ENCODE results near the gene PBX4.

The PBX4 gene

DNA sequence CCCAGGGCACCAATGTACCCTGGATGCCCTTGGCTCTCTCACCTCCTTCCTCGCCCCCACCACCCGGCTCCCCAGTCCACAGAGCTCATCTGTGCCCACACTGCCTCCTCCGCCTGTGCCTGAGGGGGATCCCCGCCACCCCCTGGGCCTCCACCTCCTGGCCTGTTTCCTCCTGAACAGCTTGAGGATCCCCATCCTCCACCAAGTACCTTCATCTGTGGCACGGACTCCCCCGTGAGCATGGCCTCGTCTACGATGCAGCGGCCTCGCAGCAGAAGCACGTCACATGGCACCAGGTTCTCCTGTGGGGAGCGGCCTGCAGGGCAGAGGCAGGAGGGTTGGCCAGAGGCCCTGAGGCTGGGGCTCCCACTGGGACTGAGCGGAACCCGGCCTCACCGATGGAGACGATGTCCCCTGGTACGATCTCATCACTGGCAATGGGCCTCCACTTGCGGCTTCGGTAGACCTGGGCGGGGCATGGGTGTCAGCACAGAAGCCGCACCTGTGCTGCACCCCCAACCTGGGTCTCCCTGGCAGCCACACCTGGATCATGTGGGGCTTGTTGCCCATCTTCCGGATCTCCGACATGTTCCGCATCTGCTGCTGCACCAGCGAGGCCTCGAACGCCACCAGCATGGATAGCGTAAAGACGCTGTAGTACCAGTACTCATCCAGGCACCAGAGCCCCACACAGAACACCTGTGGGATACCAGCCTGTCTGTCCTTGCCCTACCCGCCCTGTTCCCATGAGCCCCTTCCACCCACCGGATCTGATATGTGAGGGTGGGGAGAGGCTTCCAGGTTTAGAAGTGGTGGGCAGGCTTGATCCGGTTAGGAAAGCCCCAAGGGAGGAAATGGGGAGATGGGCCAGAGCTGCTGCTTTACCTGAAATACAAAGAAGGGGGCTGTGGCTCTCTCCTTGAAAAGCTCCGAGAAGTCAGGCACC is 38.2 kb upstream of the PBX4 start:
- Histone ChIP-seq H3K27ac (ENCODE audit: low read depth, low read length) (no peak overlapping the region), H3K9me3 (ENCODE audit: control insufficient read depth, insufficient read depth, low read depth, low read length) (no peaks in the 10 kb centered on the region), H3K36me3 (ENCODE audit: control insufficient read depth, insufficient read depth, low read length) (peaks cover 89% of the 10 kb centered on the region), H3K4me3 (ENCODE audit: low read depth, low read length) (no peak overlapping the region), H3K27me3 (ENCODE audit: control insufficient read depth, insufficient read depth, low read length) (no peaks in the 10 kb centered on the region), H3K4me1 (ENCODE audit: control insufficient read depth, insufficient read depth, low read length) (0 out of 2 replicates have a peak, but pooled peaks cover 3% of the 10 kb centered on the region), H3K9ac (ENCODE audit: low read length) (no peak overlapping the region)

DNA sequence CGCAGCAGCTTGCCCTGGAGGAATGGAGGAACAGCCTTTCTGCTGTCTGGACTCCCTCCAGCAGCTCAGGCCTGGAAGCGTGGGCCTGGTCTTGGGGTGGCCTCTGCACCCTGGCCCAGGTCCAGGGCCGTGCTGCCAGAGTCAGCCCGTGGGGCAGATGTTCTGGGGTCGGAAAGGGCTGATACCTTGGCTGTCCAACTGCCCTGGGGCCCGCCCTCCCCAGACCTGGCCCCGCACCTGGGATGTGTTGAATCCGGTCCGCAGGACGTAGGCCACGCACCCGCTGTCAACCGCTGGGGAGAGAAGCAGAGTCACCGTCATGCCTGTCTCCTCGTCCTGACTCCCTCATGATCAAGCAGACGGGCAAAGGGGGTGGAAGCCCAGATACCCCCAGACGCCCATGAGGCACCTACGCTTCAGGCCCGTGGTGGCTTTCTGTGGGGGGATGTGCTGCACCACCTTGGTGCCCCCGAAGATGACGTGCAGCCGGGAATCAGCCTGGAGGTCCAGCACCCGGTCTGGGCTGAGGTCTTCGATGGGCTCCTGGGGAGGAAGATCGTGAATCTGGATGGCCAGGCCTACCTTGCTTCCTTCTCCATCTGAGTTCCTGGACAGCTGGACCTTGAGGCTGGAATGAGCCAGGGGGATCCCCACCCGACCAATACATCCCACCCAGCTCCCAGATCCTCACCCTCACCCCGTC is 37.3 kb upstream of the PBX4 start:
- Histone ChIP-seq H3K9ac (ENCODE audit: low read length) (no peak overlapping the region), H3K4me1 (ENCODE audit: control insufficient read depth, insufficient read depth, low read length) (no peaks in the 10 kb centered on the region), H3K9me3 (ENCODE audit: control insufficient read depth, insufficient read depth, low read depth, low read length) (no peaks in the 10 kb centered on the region), H3K36me3 (ENCODE audit: control insufficient read depth, insufficient read depth, low read length) (peaks cover 91% of the 10 kb centered on the region), H3K4me3 (ENCODE audit: low read depth, low read length) (no peak overlapping the region), H3K27ac (ENCODE audit: low read depth, low read length) (no peak overlapping the region), H3K27me3 (ENCODE audit: control insufficient read depth, insufficient read depth, low read length) (no peaks in the 10 kb centered on the region)

DNA sequence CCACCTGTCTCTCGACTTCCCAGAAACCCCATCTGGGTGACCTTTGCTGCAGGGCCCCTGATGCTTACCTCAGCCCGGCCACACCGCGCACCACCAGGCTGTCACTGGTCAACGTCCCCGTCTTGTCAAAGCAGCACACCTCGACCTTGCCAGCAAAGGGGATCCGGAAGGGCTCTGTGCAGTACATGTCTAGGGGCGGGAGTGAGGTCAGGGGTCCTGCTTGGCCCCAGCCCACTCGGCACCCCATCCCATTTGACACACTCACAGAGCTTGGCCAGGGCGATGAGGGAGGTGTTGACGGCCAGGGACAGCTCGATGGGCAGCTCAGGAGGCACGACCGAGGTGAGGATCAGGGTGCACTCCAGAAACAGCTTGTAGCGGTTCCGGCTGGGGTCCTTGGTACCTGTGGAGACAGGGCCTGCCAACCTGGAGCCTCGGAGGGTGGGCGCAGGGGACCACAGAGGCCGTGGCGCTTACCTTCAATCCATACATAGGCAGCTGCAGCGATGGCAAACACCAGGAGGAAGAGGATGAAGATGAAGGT is 36.6 kb upstream of the PBX4 start:
- Histone ChIP-seq H3K4me3 (ENCODE audit: low read depth, low read length) (no peak overlapping the region), H3K36me3 (ENCODE audit: control insufficient read depth, insufficient read depth, low read length) (peaks cover 97% of the 10 kb centered on the region), H3K4me1 (ENCODE audit: control insufficient read depth, insufficient read depth, low read length) (no peaks in the 10 kb centered on the region), H3K9me3 (ENCODE audit: control insufficient read depth, insufficient read depth, low read depth, low read length) (no peaks in the 10 kb centered on the region), H3K9ac (ENCODE audit: low read length) (no peak overlapping the region), H3K27ac (ENCODE audit: low read depth, low read length) (no peak overlapping the region), H3K27me3 (ENCODE audit: control insufficient read depth, insufficient read depth, low read length) (no peaks in the 10 kb centered on the region)

DNA sequence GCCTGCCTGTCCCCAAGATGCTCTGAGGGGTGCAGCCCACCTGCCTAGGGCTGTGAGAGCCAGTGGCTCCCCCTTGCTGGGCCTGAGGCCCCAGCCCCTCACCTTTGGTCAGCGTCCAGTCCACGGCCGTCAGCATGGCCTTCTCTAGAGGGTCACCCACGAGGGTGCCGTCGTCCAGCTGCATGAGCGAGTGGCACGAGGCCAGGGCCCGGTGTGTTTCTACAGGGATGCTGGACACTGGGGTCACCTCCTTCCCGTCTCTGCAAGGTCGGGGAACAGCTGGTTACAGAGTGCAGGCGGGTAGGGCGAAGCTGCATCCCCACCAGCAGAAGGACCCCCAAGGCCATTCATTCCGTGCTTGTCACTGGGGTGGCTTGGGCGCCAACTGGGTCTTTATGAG is 36.0 kb upstream of the PBX4 start:
- Histone ChIP-seq H3K9ac (ENCODE audit: low read length) (no peak overlapping the region), H3K27ac (ENCODE audit: low read depth, low read length) (no peak overlapping the region), H3K4me1 (ENCODE audit: control insufficient read depth, insufficient read depth, low read length) (no peaks in the 10 kb centered on the region), H3K9me3 (ENCODE audit: control insufficient read depth, insufficient read depth, low read depth, low read length) (no peaks in the 10 kb centered on the region), H3K27me3 (ENCODE audit: control insufficient read depth, insufficient read depth, low read length) (no peaks in the 10 kb centered on the region), H3K36me3 (ENCODE audit: control insufficient read depth, insufficient read depth, low read length) (peaks cover 97% of the 10 kb centered on the region), H3K4me3 (ENCODE audit: low read depth, low read length) (no peak overlapping the region)

DNA sequence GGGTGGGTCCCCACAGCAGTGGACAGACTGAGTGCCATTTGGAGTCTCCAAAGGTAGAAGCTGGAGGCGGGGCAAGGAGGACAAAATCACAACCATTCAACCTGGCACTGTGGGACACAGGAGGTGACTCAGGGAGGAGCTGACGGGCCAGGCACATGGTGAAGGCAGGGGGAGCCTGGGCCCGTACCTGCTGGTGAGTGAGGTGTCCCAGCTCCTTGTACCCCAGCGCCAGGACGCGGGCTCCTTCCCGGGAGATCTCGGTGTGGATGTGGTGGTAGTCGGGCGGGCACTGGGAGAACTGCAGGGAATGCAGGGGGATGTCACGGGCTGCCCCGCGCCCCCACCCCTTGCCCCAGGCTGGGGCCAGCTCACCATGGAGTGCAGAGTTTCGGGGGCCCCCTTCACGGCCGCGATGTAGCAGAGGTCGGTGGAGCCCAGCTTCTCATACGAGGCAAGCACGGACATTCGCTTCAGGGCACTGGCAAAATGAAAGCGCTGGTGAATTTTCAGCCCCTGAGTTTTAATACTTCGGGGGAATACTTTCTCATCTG is 35.2 kb upstream of the PBX4 start:
- no peaks in the 10 kb centered on the region for H3K27me3 ChIP-seq (ENCODE audit: control insufficient read depth, insufficient read depth, low read length)
- H3K4me3 ChIP-seq (ENCODE audit: low read depth, low read length): no peak overlapping the region
- H3K36me3 ChIP-seq (ENCODE audit: control insufficient read depth, insufficient read depth, low read length): peaks cover 97% of the 10 kb centered on the region
- H3K9me3 ChIP-seq (ENCODE audit: control insufficient read depth, insufficient read depth, low read depth, low read length): no peaks in the 10 kb centered on the region
- no peaks in the 10 kb centered on the region for H3K4me1 ChIP-seq (ENCODE audit: control insufficient read depth, insufficient read depth, low read length)
- no peak overlapping the region for H3K27ac ChIP-seq (ENCODE audit: low read depth, low read length)
- no peak overlapping the region for H3K9ac ChIP-seq (ENCODE audit: low read length)

DNA sequence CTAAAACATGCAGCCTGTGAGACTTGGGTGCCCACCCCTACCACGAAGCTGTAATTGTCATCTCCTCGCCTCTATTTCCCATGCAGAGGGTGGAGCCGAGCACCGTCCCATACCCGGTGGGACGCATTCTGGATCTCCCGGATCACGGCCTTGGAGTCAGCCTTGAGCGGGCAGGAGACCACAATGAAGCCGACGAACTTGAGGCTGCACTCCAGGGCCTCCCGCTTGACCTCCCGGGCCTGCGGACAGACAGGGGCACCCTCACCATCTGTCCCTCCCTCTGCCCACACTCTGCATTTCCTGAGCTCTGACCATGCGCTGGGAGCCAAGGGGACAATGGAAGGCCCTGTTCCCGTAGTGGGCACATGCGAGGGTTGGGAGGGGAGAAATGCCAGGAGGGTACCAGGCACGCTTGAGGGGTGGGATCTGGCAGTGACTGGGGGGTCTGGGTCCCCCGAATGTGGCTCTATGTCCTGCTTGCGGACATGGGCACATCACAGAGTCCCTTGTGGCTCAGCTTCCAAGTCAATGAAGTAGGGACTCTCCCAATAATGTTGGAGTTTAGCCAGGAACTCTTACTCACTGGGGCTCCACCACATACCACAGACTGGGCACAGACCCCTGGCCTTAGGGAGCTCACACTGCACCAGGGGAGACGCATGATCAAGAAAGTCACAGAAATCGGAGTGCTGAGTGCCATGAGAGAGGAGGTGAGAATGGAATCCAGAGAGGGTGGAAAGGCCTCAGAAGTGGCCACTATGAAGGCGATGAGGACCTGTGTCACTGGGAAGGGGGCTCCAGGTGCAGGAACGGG is 34.2 kb upstream of the PBX4 start:
- Histone ChIP-seq H3K36me3 (ENCODE audit: control insufficient read depth, insufficient read depth, low read length) (peaks cover 97% of the 10 kb centered on the region), H3K9ac (ENCODE audit: low read length) (no peak overlapping the region), H3K27me3 (ENCODE audit: control insufficient read depth, insufficient read depth, low read length) (no peaks in the 10 kb centered on the region), H3K4me1 (ENCODE audit: control insufficient read depth, insufficient read depth, low read length) (no peaks in the 10 kb centered on the region), H3K9me3 (ENCODE audit: control insufficient read depth, insufficient read depth, low read depth, low read length) (no peaks in the 10 kb centered on the region), H3K27ac (ENCODE audit: low read depth, low read length) (no peak overlapping the region), H3K4me3 (ENCODE audit: low read depth, low read length) (no peak overlapping the region)

DNA sequence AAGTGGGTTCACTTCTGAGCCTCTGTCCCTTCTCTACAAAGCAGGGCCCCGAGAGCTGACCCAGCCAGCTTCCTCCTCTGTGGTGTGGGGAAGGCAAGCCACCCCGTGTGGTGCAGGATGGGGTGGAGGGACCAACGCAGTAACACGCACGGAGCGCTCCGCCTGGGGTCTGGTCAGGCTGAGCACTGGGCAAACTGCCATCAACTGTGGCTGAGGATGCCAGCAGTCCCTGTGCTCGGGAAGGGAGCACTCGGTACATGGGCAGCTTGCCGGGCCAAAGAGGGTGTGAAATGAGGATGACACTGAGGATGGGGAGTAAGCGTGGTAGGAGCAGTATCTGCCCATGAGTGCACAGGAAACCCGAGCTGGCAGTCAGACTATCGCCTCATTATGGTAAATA is 32.6 kb upstream of the PBX4 start:
- no peak overlapping the region for H3K9ac ChIP-seq (ENCODE audit: low read length)
- H3K9me3 ChIP-seq (ENCODE audit: control insufficient read depth, insufficient read depth, low read depth, low read length): no peaks in the 10 kb centered on the region
- H3K36me3 ChIP-seq (ENCODE audit: control insufficient read depth, insufficient read depth, low read length): peaks cover 97% of the 10 kb centered on the region
- H3K4me1 ChIP-seq (ENCODE audit: control insufficient read depth, insufficient read depth, low read length): no peaks in the 10 kb centered on the region
- no peaks in the 10 kb centered on the region for H3K27me3 ChIP-seq (ENCODE audit: control insufficient read depth, insufficient read depth, low read length)
- no peak overlapping the region for H3K4me3 ChIP-seq (ENCODE audit: low read depth, low read length)
- H3K27ac ChIP-seq (ENCODE audit: low read depth, low read length): no peak overlapping the region

DNA sequence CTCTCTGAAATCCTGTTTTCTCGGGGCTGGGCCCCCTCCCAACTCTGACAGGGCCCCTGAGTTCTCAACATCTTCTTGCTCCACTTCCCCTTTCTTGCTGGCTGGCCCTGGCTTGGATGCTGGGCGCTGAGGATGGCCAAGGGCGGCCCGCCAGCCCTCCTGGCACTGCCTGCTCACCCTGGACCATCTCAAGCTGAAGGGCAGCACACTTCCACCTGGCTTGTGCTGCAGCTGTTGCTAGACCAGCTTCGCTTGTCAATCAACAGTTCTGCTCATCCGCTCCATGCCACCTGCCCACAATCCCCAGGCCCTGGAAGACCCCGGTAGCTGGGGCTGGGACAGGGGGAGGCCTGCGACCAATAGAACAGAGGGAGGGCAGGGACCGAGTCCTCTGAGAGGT is 31.8 kb upstream of the PBX4 start:
- Histone ChIP-seq H3K36me3 (ENCODE audit: control insufficient read depth, insufficient read depth, low read length) (peaks cover 97% of the 10 kb centered on the region), H3K27me3 (ENCODE audit: control insufficient read depth, insufficient read depth, low read length) (no peaks in the 10 kb centered on the region), H3K4me1 (ENCODE audit: control insufficient read depth, insufficient read depth, low read length) (no peaks in the 10 kb centered on the region), H3K9me3 (ENCODE audit: control insufficient read depth, insufficient read depth, low read depth, low read length) (no peaks in the 10 kb centered on the region), H3K27ac (ENCODE audit: low read depth, low read length) (no peak overlapping the region), H3K4me3 (ENCODE audit: low read depth, low read length) (no peak overlapping the region), H3K9ac (ENCODE audit: low read length) (no peak overlapping the region)

DNA sequence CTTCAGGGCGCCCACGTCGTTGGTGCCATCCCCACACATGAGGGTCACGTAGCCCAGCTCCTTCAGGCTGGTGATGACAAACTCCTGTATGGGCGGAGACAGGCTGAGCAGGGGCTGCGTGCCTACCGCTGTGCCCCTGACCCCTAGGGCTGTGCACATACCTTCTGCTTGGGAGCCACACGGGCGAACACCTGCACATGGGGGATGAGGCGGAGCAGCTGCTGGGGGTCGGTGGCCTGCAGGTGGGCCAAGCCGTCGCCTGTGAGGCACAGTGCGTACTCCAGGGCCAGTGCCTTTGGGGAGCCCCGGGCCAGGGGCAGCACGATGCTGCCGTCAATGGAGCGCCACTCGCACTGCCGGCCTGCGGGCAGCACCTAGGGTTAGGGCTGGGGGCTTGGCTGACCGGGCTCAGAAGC is 31.1 kb upstream of the PBX4 start:
- peaks cover 97% of the 10 kb centered on the region for H3K36me3 ChIP-seq (ENCODE audit: control insufficient read depth, insufficient read depth, low read length)
- no peak overlapping the region for H3K9ac ChIP-seq (ENCODE audit: low read length)
- H3K4me1 ChIP-seq (ENCODE audit: control insufficient read depth, insufficient read depth, low read length): no peaks in the 10 kb centered on the region
- no peak overlapping the region for H3K4me3 ChIP-seq (ENCODE audit: low read depth, low read length)
- no peaks in the 10 kb centered on the region for H3K27me3 ChIP-seq (ENCODE audit: control insufficient read depth, insufficient read depth, low read length)
- H3K27ac ChIP-seq (ENCODE audit: low read depth, low read length): no peak overlapping the region
- H3K9me3 ChIP-seq (ENCODE audit: control insufficient read depth, insufficient read depth, low read depth, low read length): no peaks in the 10 kb centered on the region

DNA sequence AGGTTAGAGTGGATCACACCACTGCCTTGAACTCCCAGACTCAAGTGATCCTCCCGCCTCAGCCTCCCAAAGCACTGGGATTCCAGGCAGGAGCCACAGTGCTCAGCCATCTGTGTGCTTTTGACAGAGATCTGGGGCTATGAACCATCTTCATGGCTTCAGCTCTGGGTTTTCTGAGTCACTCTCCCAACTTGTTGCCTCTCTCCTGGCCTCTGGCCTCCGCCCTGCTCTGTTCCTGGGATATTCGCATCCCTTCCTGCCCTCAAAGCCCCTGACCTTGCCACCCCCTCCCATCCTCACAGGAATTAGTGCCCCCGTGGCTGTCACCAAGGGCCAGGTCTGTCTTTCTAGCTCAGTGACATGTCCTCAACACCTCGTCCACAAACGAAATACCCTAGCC is 30.7 kb upstream of the PBX4 start:
- Histone ChIP-seq H3K27ac (ENCODE audit: low read depth, low read length) (no peak overlapping the region), H3K4me3 (ENCODE audit: low read depth, low read length) (no peak overlapping the region), H3K36me3 (ENCODE audit: control insufficient read depth, insufficient read depth, low read length) (peaks cover 96% of the 10 kb centered on the region), H3K4me1 (ENCODE audit: control insufficient read depth, insufficient read depth, low read length) (no peaks in the 10 kb centered on the region), H3K9me3 (ENCODE audit: control insufficient read depth, insufficient read depth, low read depth, low read length) (no peaks in the 10 kb centered on the region), H3K9ac (ENCODE audit: low read length) (no peak overlapping the region), H3K27me3 (ENCODE audit: control insufficient read depth, insufficient read depth, low read length) (no peaks in the 10 kb centered on the region)
